GM18861 (cell line): Measurements from ENCODE around the gene CLDN8.

Experiments
- ATAC-seq: cut with Tn5 transposase; IDR thresholded peaks from one replicate; pipeline ENCODE4 v1.9.1; 2021; ENCODE audit not compliant: unreplicated experiment

CLDN8 gene

GRCh38 chr21:30206551-30207251 is 9.2 kb downstream of the CLDN8 start:
- no peak for ATAC-seq

GRCh38 chr21:30200000-30200399 is 15.9 kb downstream of the CLDN8 start:
- ATAC-seq, result no peak

- no peak for ATAC-seq
Observed at GRCh38 chr21:30194701-30195299, 21.1 kb downstream of the CLDN8 start.

- ATAC-seq, result no peak
Observed at GRCh38 chr21:30193201-30193600, 22.7 kb downstream of the CLDN8 start.

- ATAC-seq, result no peak
Observed at GRCh38 chr21:30190554-30190953, 25.3 kb downstream of the CLDN8 start.

- no peak for ATAC-seq
Observed at GRCh38 chr21:30189773-30190172, 26.1 kb downstream of the CLDN8 start.

GRCh38 chr21:30186242-30186641 is 29.7 kb downstream of the CLDN8 start:
- no peak for ATAC-seq

GRCh38 chr21:30168086-30168485 is 47.8 kb downstream of the CLDN8 start:
- no peak for ATAC-seq

GRCh38 chr21:30166705-30167104 is 49.2 kb downstream of the CLDN8 start, which contains the start of gene CLDN17:
TSS of gene CLDN17 (minus strand) at chr21:30166805. CDS start at chr21:30166617, 188 bp downstream.
- ATAC-seq, result no peak

- no peak for ATAC-seq
Observed at GRCh38 chr21:30166171-30166570, 49.7 kb downstream of the CLDN8 start.

- no peak for ATAC-seq
Observed at GRCh38 chr21:30164796-30165195, 51.1 kb downstream of the CLDN8 start.
